T-helper 2 cell treated with Interferon-gamma antibody and Interleukin-4, amounts not matched to agents 5 μg/mL and 100 μg/mL, for 36 hours (primary cell): Measurements from ENCODE around the gene MYLK2.

Experiments used
- DNase-seq: peaks from one replicate; pipeline ENCODE4 v3.0.0; 2021; ENCODE audit warnings: low spot score
- H3K27ac Mint-ChIP-seq: one replicate; pipeline ENCODE4 v1.8.0; 2021; ENCODE audit warnings: mild to moderate bottlenecking, mixed read lengths
- H3K27me3 Mint-ChIP-seq: one replicate; pipeline ENCODE4 v1.8.0; 2021; ENCODE audit warnings: low read depth, mixed read lengths
- H3K36me3 Mint-ChIP-seq: one replicate; pipeline ENCODE4 v1.8.0; 2021; ENCODE audit warnings: low read depth, mixed read lengths
- H3K4me1 Mint-ChIP-seq: one replicate; pipeline ENCODE4 v1.8.0; 2021; ENCODE audit warnings: low read depth, mixed read lengths
- H3K4me3 Mint-ChIP-seq: one replicate; pipeline ENCODE4 v1.8.0; 2022; ENCODE audit warnings: mild to moderate bottlenecking, moderate library complexity, mixed read lengths
- H3K9me3 Mint-ChIP-seq: one replicate; pipeline ENCODE4 v1.8.0; 2021; ENCODE audit warnings: mixed read lengths

The MYLK2 gene

DNA sequence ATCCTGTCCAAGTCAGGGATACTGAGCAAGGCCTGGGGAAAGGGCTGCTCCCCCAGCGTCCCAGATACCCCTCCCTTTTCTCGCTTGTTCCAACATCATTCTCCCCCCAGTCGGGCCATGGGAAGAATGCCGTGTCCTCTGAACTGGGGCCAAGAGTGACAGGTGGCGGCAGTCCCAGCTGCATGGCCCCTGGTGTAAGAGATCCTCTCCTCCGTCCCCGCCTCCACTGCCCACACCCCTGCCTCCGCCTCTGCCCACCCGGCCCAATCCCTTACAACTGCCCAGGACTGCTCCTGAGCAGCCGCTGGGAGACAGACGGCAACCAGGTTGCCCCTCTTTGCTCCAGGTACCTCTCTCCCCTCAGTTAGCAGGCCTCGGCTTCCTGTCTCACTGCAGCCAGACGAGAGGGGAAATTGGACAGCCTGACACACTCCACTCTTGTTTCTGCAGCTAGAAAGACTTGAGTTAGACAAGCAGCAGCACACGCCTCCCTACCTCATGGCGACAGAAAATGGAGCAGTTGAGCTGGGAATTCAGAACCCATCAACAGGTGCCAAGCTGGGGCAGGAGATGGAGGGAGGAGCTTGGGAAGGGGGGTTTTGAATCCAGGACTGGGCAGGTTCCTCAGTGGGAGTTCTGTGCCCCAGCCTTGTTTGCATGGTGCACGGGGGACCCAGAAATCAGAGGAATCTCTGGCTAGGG is at the start of gene MYLK2:
Gene MYLK2, plus strand, starts transcription at position 274 of the 702 bp plus-strand sequence. Its CDS starts 225 bp downstream, at position 499.
- Mint-ChIP-seq H3K36me3 (no peaks in the 10 kb centered on the region), H3K9me3 (no peaks in the 10 kb centered on the region), H3K4me1 (no peaks in the 10 kb centered on the region), H3K27me3 (no peaks in the 10 kb centered on the region), H3K27ac (no peak within 1 kb of the TSS), H3K4me3 (no peak within 1 kb of the TSS)
- no peak for DNase-seq

- H3K27ac Mint-ChIP-seq = no peak overlapping the region
- H3K4me1 Mint-ChIP-seq = peaks cover 14% of the 10 kb centered on the region
- H3K9me3 Mint-ChIP-seq = no peaks in the 10 kb centered on the region
- peaks cover 69% of the 10 kb centered on the region for H3K36me3 Mint-ChIP-seq
- no peak for DNase-seq
- no peaks in the 10 kb centered on the region for H3K27me3 Mint-ChIP-seq
- H3K4me3 Mint-ChIP-seq = no peak overlapping the region
Measured at GRCh38 chr20:31769681-31770080, 49.5 kb upstream of the MYLK2 start.

DNA sequence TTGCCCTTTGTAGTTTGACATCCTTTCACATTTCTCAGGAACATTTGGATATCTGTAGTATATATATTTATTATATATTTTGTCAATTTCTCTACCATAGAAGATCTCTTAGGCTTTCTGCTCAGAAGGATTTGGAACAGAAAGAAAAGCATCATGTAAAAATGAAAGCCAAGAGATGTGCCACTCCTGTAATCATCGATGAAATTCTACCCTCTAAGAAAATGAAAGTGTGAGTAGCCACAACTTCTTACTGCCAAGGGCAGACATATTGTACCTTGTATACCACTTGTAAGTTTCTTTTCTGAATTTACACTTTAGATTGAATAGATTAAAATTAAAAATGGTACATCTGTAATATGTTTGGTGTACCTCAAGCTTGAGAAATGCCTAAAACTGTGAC is 48.9 kb upstream of the MYLK2 start:
- no peak for DNase-seq
- Mint-ChIP-seq H3K27ac (no peak overlapping the region), H3K9me3 (no peaks in the 10 kb centered on the region), H3K4me3 (no peak overlapping the region), H3K27me3 (no peaks in the 10 kb centered on the region), H3K36me3 (peaks cover 68% of the 10 kb centered on the region), H3K4me1 (peaks cover 13% of the 10 kb centered on the region)

DNA sequence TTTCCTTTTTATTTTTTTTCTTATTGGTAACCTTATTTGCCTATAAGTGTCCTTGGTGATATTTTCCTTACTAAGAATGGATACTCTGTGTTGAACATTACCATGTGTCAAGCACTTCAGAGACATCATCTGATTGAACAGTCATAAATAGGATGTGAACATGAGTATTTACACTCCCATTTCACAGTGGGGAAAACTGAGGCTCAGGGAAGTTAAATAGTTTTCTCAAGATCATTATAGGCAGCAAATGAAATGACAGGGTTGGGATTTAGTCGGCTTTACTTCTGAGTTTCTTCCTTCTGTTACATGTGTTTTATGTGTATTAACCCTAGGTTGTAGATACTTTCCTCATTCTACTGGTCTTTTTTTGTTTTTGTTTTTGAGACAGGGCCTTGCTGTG is 44.7 kb upstream of the MYLK2 start:
- Mint-ChIP-seq H3K4me1 (peaks cover 7% of the 10 kb centered on the region), H3K27ac (no peak overlapping the region), H3K9me3 (no peaks in the 10 kb centered on the region), H3K36me3 (peaks cover 71% of the 10 kb centered on the region), H3K4me3 (no peak overlapping the region), H3K27me3 (no peaks in the 10 kb centered on the region)
- no peak for DNase-seq

DNA sequence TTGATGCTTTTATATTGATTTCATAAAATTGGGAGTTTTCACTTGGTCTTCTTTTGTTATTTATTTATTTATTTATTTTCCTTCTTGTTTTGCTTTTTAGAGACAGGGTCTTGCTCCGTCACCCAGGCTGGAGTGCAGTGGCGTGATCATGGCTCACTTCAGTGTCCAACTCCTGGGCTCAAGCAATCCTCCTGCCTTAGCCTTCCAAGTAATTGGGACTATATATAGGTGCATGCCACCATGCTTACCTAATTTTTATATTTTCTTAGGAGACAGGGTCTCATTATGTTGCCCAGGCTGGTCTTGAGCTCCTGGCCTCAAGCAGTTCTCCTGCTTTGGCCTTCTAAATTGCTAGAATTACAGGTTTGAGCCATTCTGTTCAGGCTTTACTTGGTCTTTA is 38.3 kb upstream of the MYLK2 start:
- Mint-ChIP-seq H3K27ac (no peak overlapping the region), H3K36me3 (peaks cover 64% of the 10 kb centered on the region), H3K9me3 (no peaks in the 10 kb centered on the region), H3K4me3 (no peak overlapping the region), H3K27me3 (no peaks in the 10 kb centered on the region), H3K4me1 (no peaks in the 10 kb centered on the region)
- DNase-seq = no peak

DNA sequence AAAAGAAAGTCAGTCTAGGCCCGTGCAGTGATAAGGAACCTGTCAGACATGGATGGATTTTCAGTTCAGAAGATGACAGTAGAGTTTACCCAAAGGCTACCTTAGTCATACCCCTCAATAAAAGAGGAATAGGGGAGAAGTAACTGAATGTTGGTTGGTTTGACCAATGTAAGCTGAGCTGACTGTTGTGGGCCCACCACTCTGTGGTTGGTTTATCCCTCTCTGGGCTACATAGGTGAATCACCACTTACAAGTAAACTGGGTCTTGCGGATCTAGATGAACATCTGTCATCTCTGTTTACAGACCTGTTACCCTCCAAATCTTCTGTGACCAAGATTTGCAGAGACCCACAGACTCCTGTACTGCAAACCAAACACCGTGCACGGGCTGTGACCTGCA is 37.2 kb upstream of the MYLK2 start:
- Mint-ChIP-seq H3K27me3 (no peaks in the 10 kb centered on the region), H3K36me3 (peaks cover 61% of the 10 kb centered on the region)
- DNase-seq = no peak

GRCh38 chr20:31784354-31785044 is 34.7 kb upstream of the MYLK2 start:
- Mint-ChIP-seq H3K27me3 (no peaks in the 10 kb centered on the region), H3K36me3 (peaks cover 53% of the 10 kb centered on the region), H3K4me3 (no peak overlapping the region), H3K4me1 (no peaks in the 10 kb centered on the region), H3K9me3 (no peaks in the 10 kb centered on the region), H3K27ac (no peak overlapping the region)
- no peak for DNase-seq

More for the DNA sequence above, 37.2 kb upstream of the MYLK2 start:
- Mint-ChIP-seq H3K27ac (no peak overlapping the region), H3K4me1 (no peaks in the 10 kb centered on the region), H3K4me3 (no peak overlapping the region), H3K9me3 (no peaks in the 10 kb centered on the region)

DNA sequence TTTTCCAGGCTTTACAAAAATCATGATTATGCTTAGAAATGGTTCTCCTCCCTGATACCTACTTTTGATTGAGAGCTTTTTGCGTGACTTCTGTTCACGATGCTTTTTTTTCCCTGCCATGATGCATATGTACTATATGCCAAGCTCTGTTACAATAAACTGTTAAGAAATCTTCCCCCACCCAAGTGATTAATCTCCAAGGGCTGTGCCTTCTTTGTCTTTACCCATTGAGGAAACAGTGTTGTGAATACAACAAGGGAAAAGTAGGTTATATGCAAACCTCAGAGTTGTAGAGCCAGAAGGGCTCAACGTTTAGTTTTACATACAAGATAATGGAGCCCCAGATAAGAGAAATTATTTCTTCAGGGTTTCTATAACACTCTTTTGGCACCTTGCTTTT is 34.1 kb upstream of the MYLK2 start:
- no peak for DNase-seq
- peaks cover 49% of the 10 kb centered on the region for H3K36me3 Mint-ChIP-seq
- H3K27ac Mint-ChIP-seq = no peak overlapping the region
- H3K4me3 Mint-ChIP-seq = no peak overlapping the region
- no peaks in the 10 kb centered on the region for H3K4me1 Mint-ChIP-seq
- H3K9me3 Mint-ChIP-seq = no peaks in the 10 kb centered on the region
- H3K27me3 Mint-ChIP-seq = no peaks in the 10 kb centered on the region

DNA sequence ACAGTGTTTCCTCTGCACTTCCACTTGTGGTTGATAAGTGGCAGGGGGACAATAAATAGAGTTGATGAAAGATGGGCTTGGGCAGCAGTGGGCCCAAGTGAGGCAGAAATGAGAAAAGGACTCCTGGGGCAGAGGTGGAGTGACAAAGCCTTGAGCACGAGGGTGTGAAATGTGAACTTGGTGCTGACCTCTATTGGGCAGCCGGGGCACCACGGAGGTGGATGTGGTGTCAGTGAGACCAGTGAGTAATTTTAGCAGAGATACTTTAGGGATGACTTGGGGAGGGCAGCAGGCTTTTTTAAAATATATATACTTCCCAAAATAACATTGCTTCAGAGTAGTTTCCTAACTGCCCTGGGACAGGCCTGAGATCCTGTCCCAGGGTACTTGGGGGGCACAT is 30.6 kb upstream of the MYLK2 start:
- Mint-ChIP-seq H3K27me3 (no peaks in the 10 kb centered on the region), H3K27ac (no peak overlapping the region), H3K4me1 (no peaks in the 10 kb centered on the region), H3K9me3 (no peaks in the 10 kb centered on the region), H3K36me3 (peaks cover 42% of the 10 kb centered on the region), H3K4me3 (no peak overlapping the region)
- no peak for DNase-seq

DNA sequence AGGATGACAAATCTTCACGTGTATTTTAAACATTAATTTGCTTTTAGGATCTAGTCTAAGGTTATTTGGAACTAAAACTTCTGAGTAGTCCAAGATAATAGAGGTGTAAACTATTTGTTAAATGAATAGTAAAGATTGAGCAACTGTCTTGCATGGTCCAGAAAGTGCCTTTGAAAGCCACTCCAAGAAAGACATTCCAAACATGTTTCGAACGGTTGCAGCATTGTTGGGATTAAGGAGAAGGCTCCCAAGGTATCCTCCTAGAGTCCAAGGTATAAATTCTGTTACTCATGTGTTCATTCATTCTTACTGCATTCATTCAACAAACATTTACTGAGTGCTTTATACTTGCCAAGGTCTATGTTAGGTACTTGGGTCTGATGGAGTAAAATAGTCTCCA is 28.8 kb upstream of the MYLK2 start:
- Mint-ChIP-seq H3K36me3 (peaks cover 41% of the 10 kb centered on the region), H3K27ac (no peak overlapping the region), H3K4me1 (no peaks in the 10 kb centered on the region), H3K4me3 (no peak overlapping the region), H3K27me3 (no peaks in the 10 kb centered on the region), H3K9me3 (no peaks in the 10 kb centered on the region)
- DNase-seq = no peak

DNA sequence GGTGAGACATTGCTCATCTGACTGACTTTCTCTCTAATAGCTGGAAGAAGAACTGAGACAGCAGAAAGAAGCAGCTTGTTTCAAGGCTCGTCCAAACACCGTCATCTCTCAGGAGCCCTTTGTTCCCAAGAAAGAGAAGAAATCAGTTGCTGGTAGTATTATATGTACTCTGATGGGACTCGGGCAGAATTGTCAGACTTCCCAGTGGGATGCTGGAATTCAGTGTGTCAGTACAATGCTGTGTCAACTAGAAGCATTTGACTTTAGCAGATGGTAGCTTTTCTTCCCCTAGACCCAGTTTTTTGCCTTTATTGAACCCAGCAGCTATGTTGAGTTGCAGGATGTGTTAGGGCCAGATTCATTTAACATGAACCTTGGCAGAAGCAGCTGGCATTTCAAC is 21.8 kb upstream of the MYLK2 start:
- Mint-ChIP-seq H3K4me1 (no peaks in the 10 kb centered on the region), H3K36me3 (peaks cover 64% of the 10 kb centered on the region), H3K9me3 (no peaks in the 10 kb centered on the region), H3K4me3 (no peak overlapping the region), H3K27ac (no peak overlapping the region), H3K27me3 (no peaks in the 10 kb centered on the region)
- DNase-seq = no peak

DNA sequence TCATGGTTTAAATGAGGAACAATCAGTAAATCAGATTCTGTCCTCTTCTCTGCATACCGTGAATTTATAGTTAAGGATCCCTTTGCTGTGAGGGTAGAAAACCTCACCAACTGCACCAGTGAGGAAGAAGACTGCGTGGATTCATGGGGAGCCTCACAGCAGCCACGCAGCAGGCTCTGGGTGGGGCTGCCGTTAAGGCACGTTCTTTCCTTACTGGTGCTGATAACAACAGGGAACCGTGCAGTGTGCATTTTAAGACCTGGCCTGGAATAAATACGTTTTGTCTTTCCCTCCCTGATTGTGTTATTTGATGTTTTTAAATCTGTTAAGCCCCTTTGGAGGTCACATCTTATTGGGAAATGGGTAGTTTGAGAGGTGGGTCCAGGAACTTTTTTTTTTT is 17.6 kb upstream of the MYLK2 start:
- H3K27ac Mint-ChIP-seq = no peak overlapping the region
- peaks cover 10% of the 10 kb centered on the region for H3K4me1 Mint-ChIP-seq
- H3K9me3 Mint-ChIP-seq = no peaks in the 10 kb centered on the region
- H3K27me3 Mint-ChIP-seq = no peaks in the 10 kb centered on the region
- no peak overlapping the region for H3K4me3 Mint-ChIP-seq
- no peak for DNase-seq
- peaks cover 62% of the 10 kb centered on the region for H3K36me3 Mint-ChIP-seq

DNA sequence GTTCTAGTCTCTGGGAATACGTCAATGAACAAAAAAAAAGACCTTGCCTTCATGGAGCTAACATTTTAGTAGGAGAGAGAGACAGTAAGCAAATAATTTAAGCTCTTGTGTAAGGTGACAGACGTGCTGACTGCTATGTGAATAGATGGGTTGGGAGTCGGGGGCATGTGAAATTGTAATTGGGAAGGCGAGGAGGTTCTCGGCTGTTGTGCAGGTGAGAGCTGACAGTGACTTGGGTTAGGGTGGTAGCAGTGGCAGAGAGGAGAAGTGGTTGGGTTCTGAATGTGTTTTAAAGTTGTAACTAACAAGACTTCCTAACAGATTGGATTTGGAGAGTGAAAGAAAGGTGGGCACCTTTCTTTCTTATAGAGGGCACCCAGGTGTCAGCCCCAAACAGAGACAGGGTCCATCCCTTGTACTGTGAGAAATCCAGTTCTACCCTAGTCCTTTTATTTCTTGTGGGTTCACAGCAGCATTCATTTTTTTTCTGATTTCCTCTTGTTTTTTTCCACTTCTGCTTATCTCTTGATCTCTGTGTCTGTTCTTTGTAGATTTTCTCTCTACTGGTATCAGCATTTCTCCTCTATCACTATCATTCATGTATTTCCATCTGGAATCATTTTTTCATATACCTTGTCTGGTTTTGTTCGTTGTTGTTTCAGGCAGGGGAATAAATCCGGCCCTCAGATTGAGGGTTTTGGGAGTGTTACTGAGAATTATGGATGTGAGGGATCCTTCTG is 15.4 kb upstream of the MYLK2 start:
- H3K4me1 Mint-ChIP-seq = peaks cover 10% of the 10 kb centered on the region
- DNase-seq = no peak
- no peaks in the 10 kb centered on the region for H3K9me3 Mint-ChIP-seq
- H3K4me3 Mint-ChIP-seq = no peak overlapping the region
- peaks cover 54% of the 10 kb centered on the region for H3K36me3 Mint-ChIP-seq
- H3K27ac Mint-ChIP-seq = peak overlapping the region; percentile 4
- H3K27me3 Mint-ChIP-seq = no peaks in the 10 kb centered on the region

DNA sequence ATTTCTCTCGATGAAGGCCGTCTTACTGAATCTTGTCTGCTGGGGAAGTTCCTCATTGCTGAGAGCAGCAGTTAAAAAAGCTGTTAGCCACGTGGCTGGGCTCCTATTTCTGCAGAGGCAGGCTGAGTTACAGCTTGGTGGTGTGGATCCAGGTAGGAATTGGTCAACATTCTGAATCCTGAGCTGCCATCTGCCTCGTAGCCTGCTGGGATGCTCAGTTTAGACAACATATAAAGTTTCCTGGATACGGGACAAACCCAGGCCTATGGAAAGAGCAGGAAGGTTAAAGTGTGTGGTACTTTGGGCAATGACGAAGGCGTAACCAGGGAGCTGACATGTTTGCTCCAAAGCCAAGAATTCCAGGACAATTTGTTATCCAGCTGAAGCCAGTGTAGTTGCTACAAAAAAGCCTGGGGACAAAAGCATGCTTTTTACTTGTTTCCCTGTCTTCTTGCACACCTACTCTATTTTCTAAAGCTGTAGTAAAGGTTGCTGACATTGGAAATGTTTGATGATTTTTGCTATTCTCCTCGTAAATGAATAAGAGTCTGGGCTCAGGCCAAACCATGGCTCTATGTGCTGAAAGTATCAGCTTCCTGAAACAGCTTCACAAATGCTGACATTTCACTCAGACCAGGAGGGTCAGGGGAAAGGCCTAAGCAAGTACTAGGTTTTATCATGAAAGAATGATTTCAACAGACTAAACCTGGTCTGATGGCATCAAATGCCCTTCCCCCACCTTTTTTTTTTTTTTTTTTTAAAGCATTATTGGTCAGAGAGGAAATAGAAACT is 12.4 kb upstream of the MYLK2 start:
- H3K27ac Mint-ChIP-seq = no peak overlapping the region
- no peak overlapping the region for H3K4me3 Mint-ChIP-seq
- no peak for DNase-seq
- H3K9me3 Mint-ChIP-seq = no peaks in the 10 kb centered on the region
- peaks cover 33% of the 10 kb centered on the region for H3K36me3 Mint-ChIP-seq
- H3K4me1 Mint-ChIP-seq = peaks cover 10% of the 10 kb centered on the region
- no peaks in the 10 kb centered on the region for H3K27me3 Mint-ChIP-seq
